Ishikawa (cell line): ENCODE data around the gene BIRC3.

ENCODE experiments used
- CEBPB ChIP-seq: IDR thresholded peaks from 2 replicates; pipeline ENCODE4 v1.6.1; 2012
- CREB1 ChIP-seq: IDR thresholded peaks from 2 replicates; pipeline ENCODE4 v1.6.1; 2012; ENCODE audit warnings: low read depth
- EGR1 ChIP-seq: IDR thresholded peaks from 2 replicates; pipeline ENCODE4 v1.6.1; 2012
- EP300 ChIP-seq: IDR thresholded peaks from 2 replicates; pipeline ENCODE4 v1.6.1; 2012; ENCODE audit warnings: borderline replicate concordance
- FOXM1 ChIP-seq: IDR thresholded peaks from 2 replicates; pipeline ENCODE4 v1.6.1; 2012; ENCODE audit warnings: low read depth, borderline replicate concordance
- NFIC ChIP-seq: IDR thresholded peaks from 2 replicates; pipeline ENCODE4 v1.6.1; 2012
- RAD21 ChIP-seq: IDR thresholded peaks from 2 replicates; pipeline ENCODE4 v1.6.1; 2012; ENCODE audit warnings: low read depth
- TAF1 ChIP-seq: IDR thresholded peaks from 2 replicates; pipeline ENCODE4 v1.6.1; 2012; ENCODE audit warnings: low read depth, mild to moderate bottlenecking
- TCF12 ChIP-seq: IDR thresholded peaks from 2 replicates; pipeline ENCODE4 v1.6.1; 2012; ENCODE audit warnings: low read depth
- TEAD4 ChIP-seq: IDR thresholded peaks from 2 replicates; pipeline ENCODE4 v1.6.1; 2012
- USF1 ChIP-seq: IDR thresholded peaks from 2 replicates; pipeline ENCODE4 v1.6.1; 2012
- YY1 ChIP-seq: IDR thresholded peaks from 2 replicates; pipeline ENCODE4 v1.6.1; 2012; ENCODE audit warnings: low read depth
- ZBTB7A ChIP-seq: IDR thresholded peaks from 2 replicates; pipeline ENCODE4 v1.6.1; 2012; ENCODE audit warnings: low read depth
- TF ChIP-seq, protein P1 (sequence below): IDR thresholded peaks from 2 replicates; pipeline ENCODE4 v1.6.1; 2012
- TF ChIP-seq, protein P2 (sequence below): IDR thresholded peaks from 2 replicates; pipeline ENCODE4 v1.6.1; 2012; ENCODE audit warnings: low read depth, mild to moderate bottlenecking

The BIRC3 gene

DNA sequence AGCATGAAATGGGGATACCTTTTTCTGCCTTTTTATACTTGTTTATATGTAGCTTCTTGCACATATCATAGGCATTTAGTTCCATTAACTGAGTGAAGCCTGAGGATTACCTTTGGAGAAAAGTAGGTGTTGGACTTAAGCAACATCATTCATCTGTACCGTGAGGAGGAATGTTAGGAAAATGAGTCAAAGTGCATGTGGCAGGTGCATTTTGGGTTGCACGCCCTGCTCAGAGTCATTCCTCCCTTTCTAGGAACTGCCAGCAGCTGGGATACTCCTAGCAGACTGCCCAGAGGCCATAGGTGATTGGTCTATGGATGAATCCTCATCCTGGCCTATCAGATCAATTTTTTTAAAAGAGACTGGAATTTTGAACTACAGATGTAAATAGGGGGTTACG is 33.3 kb upstream of the BIRC3 start:
- TF ChIP-seq TAF1 (no peak), TEAD4 (no peak), TCF12 (no peak), USF1 (no peak)
- TF ChIP-seq, protein P1, sequence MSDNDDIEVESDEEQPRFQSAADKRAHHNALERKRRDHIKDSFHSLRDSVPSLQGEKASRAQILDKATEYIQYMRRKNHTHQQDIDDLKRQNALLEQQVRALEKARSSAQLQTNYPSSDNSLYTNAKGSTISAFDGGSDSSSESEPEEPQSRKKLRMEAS = no peak

GRCh38 chr11:102286292-102286691 is 31.0 kb upstream of the BIRC3 start:
- TF ChIP-seq, protein P1 = no peak
- TF ChIP-seq TEAD4 (0 out of 2 replicates have a peak, but pooled peaks have one; percentile 20), TCF12 (no peak)

DNA sequence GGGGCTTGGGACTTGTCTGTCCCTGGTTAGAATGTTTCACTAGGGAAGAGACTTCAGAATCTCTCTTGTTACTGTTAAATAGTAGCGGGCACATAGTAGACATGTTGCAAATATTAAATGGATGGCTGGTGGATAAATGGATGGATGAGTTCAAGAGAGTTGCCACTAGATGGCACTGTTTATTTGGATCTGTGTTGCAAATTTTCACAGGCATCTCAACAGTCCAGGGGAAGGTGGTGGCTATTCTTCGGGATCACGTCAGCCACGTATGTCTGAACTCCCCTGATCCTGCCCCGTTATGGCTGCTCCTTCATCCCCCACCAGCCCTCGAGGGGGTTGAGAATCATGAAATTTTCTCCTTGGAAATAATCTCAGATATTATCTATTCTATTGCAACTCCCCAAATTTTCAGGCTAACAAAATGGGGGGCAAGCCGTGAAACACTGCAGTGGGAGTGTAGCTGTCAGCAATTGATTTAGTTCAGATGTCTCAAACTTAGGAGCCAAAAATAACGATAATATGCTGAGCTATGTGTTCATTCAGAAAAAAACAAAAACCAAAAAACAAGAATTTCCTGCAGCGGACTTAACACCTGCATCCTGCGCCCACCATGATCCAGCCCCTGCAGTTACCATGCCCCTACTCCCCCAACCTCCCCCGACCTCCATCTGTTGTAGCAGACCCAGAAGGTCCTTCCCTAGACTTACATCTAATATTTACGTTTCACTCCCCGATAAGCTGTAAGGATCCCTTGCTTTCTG is 29.1 kb upstream of the BIRC3 start:
- TF ChIP-seq RAD21 = peak; percentile 75
- TF ChIP-seq NFIC = no peak

GRCh38 chr11:102288725-102289083 is 28.6 kb upstream of the BIRC3 start:
- TF ChIP-seq FOXM1 (no peak), TAF1 (no peak), YY1 (no peak), EGR1 (no peak), RAD21 (no peak), TEAD4 (no peak), CEBPB (no peak), NFIC (no peak), EP300 (no peak), CREB1 (no peak)
- TF ChIP-seq, protein P1 = no peak

GRCh38 chr11:102289592-102289991 is 27.7 kb upstream of the BIRC3 start:
- TF ChIP-seq EP300 (no peak), TAF1 (no peak), TCF12 (no peak), YY1 (no peak), EGR1 (no peak), RAD21 (no peak)
- TF ChIP-seq, protein P2, sequence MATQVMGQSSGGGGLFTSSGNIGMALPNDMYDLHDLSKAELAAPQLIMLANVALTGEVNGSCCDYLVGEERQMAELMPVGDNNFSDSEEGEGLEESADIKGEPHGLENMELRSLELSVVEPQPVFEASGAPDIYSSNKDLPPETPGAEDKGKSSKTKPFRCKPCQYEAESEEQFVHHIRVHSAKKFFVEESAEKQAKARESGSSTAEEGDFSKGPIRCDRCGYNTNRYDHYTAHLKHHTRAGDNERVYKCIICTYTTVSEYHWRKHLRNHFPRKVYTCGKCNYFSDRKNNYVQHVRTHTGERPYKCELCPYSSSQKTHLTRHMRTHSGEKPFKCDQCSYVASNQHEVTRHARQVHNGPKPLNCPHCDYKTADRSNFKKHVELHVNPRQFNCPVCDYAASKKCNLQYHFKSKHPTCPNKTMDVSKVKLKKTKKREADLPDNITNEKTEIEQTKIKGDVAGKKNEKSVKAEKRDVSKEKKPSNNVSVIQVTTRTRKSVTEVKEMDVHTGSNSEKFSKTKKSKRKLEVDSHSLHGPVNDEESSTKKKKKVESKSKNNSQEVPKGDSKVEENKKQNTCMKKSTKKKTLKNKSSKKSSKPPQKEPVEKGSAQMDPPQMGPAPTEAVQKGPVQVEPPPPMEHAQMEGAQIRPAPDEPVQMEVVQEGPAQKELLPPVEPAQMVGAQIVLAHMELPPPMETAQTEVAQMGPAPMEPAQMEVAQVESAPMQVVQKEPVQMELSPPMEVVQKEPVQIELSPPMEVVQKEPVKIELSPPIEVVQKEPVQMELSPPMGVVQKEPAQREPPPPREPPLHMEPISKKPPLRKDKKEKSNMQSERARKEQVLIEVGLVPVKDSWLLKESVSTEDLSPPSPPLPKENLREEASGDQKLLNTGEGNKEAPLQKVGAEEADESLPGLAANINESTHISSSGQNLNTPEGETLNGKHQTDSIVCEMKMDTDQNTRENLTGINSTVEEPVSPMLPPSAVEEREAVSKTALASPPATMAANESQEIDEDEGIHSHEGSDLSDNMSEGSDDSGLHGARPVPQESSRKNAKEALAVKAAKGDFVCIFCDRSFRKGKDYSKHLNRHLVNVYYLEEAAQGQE = no peak
- TF ChIP-seq, protein P1 = no peak

DNA sequence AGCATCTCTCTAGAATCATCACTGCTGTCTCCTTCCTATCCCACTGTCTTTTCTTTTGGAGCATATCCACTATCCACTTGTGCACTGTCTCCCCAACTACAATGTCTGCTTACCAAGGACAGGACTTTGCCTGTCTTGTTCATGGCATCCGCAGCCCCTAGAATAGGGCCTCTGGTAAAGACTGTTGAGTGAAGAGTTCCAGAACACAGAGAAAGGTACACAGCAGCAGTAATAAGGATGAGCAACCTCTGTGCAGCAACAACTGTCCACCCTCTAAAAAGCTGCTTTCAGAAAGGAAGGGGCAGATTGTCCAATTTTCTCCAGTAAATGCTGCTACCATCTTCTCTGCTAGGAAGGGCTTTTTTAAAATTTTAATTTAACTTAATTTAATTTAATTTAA is 25.5 kb upstream of the BIRC3 start:
- TF ChIP-seq EGR1 (no peak), YY1 (no peak), CREB1 (no peak), NFIC (no peak), TCF12 (no peak), TEAD4 (no peak), ZBTB7A (no peak), FOXM1 (no peak), EP300 (no peak), RAD21 (no peak), TAF1 (no peak), CEBPB (no peak), USF1 (no peak)
- TF ChIP-seq, protein P2 = no peak
- TF ChIP-seq, protein P1 = no peak
